ENCODE results near the gene TMEM236. TPM values are rescaled to one million over a fixed set of nuclear protein-coding genes. Genes with fewer than 3 reads are reported as not detected.
"Not testable (repeated sequence)": the region's sequence is repeated elsewhere in the genome, so short reads cannot be mapped to it uniquely, and the experiment has no call there.

Gene TMEM236
- total RNA-seq, 2 donors from 2014 or later = 0.14 to 0.45 TPM

- no peak overlapping the region for H3K4me3 ChIP-seq
Measured at GRCh38 chr10:17710181-17710580, 41.8 kb upstream of the TMEM236 start.

GRCh38 chr10:17712053-17712452 lies 39.9 kb upstream of the TMEM236 start:
- Histone ChIP-seq H3K9me3 (no peaks in the 10 kb centered on the region), H3K27me3 (replicated peaks; ENCODE audit: insufficient read depth) (no peaks in the 10 kb centered on the region), H3K36me3 (no peaks in the 10 kb centered on the region), H3K4me3 (no peak overlapping the region), H3K4me1 (replicated peaks) (peaks cover 12% of the 10 kb centered on the region), H3K27ac (no peak overlapping the region)
- intact Hi-C loops (cut with DNase I) = no loop called here
- WGBS = 96% methylated on average over 5 of the region's 5 CpGs
- DNase-seq (ENCODE audit: low spot score) = no peak
- TF ChIP-seq CTCF (IDR thresholded peaks at IDR 0.05) = no peak
- no peak for TF ChIP-seq POLR2A (IDR thresholded peaks at IDR 0.05)
- no peak for TF ChIP-seq POLR2AphosphoS5 (IDR thresholded peaks at IDR 0.05)

More at GRCh38 chr10:17710181-17710580, 41.8 kb upstream of the TMEM236 start:
- Histone ChIP-seq H3K27ac (peak overlapping the region; percentile 58 to 81), H3K36me3 (no peaks in the 10 kb centered on the region), H3K9me3 (no peaks in the 10 kb centered on the region), H3K4me1 (replicated peaks) (peaks cover 12% of the 10 kb centered on the region), H3K27me3 (replicated peaks; ENCODE audit: insufficient read depth) (no peaks in the 10 kb centered on the region)
- TF ChIP-seq CTCF (IDR thresholded peaks at IDR 0.05) (no peak), POLR2A (IDR thresholded peaks at IDR 0.05) (no peak), POLR2AphosphoS5 (IDR thresholded peaks at IDR 0.05) (no peak)
- 61% methylated on average over 4 of the region's 4 CpGs for WGBS
- intact Hi-C loops (cut with DNase I) = no loop called here
- DNase-seq (ENCODE audit: low spot score) = no peak

GRCh38 chr10:17712717-17713471 lies 39.1 kb upstream of the TMEM236 start:
- no peak overlapping the region for H3K4me3 ChIP-seq
- DNase-seq (ENCODE audit: low spot score) = no peak
- WGBS = 82% methylated on average over 18 of the region's 18 CpGs
- no peak overlapping the region for H3K27ac ChIP-seq
- TF ChIP-seq CTCF (IDR thresholded peaks at IDR 0.05) (no peak), POLR2AphosphoS5 (IDR thresholded peaks at IDR 0.05) (no peak), POLR2A (IDR thresholded peaks at IDR 0.05) (no peak)
- peaks cover 12% of the 10 kb centered on the region for H3K4me1 ChIP-seq (replicated peaks)
- H3K36me3 ChIP-seq = no peaks in the 10 kb centered on the region
- intact Hi-C loops (cut with DNase I) = no loop called here
- no peaks in the 10 kb centered on the region for H3K9me3 ChIP-seq
- no peaks in the 10 kb centered on the region for H3K27me3 ChIP-seq (replicated peaks; ENCODE audit: insufficient read depth)

GRCh38 chr10:17713758-17714157 lies 38.2 kb upstream of the TMEM236 start:
- no peak for DNase-seq (ENCODE audit: low spot score)
- no peaks in the 10 kb centered on the region for H3K27me3 ChIP-seq (replicated peaks; ENCODE audit: insufficient read depth)
- TF ChIP-seq POLR2AphosphoS5 (IDR thresholded peaks at IDR 0.05) = no peak
- no peak for TF ChIP-seq CTCF (IDR thresholded peaks at IDR 0.05)
- TF ChIP-seq POLR2A (IDR thresholded peaks at IDR 0.05) = no peak
- no peak overlapping the region for H3K27ac ChIP-seq
- H3K4me1 ChIP-seq (replicated peaks) = peaks cover 10% of the 10 kb centered on the region
- no peaks in the 10 kb centered on the region for H3K9me3 ChIP-seq
- no peak overlapping the region for H3K4me3 ChIP-seq
- intact Hi-C loops (cut with DNase I) = no loop called here
- WGBS = 94% methylated on average over 10 of the region's 10 CpGs
- H3K36me3 ChIP-seq = no peaks in the 10 kb centered on the region

- Histone ChIP-seq H3K36me3 (no peaks in the 10 kb centered on the region), H3K4me1 (replicated peaks) (no peaks in the 10 kb centered on the region), H3K9me3 (no peaks in the 10 kb centered on the region), H3K4me3 (no peak overlapping the region), H3K27ac (no peak overlapping the region), H3K27me3 (replicated peaks; ENCODE audit: insufficient read depth) (no peaks in the 10 kb centered on the region)
- 98% methylated on average over 4 of the region's 4 CpGs for WGBS
- DNase-seq (ENCODE audit: low spot score) = no peak
- intact Hi-C loops (cut with DNase I) = no loop called here
- no peak for TF ChIP-seq POLR2AphosphoS5 (IDR thresholded peaks at IDR 0.05)
- TF ChIP-seq POLR2A (IDR thresholded peaks at IDR 0.05) = no peak
- TF ChIP-seq CTCF (IDR thresholded peaks at IDR 0.05) = no peak
Measured at GRCh38 chr10:17716161-17716560, 35.8 kb upstream of the TMEM236 start.

GRCh38 chr10:17722317-17723014 lies 29.5 kb upstream of the TMEM236 start:
- intact Hi-C loops (cut with DNase I); H3K27me3 ChIP-seq (replicated peaks; ENCODE audit: insufficient read depth): not testable (repeated sequence)

More at GRCh38 chr10:17722317-17723014, 29.5 kb upstream of the TMEM236 start:
- not testable (repeated sequence) for DNase-seq (ENCODE audit: low spot score); H3K27ac ChIP-seq; H3K36me3 ChIP-seq; H3K4me1 ChIP-seq (replicated peaks); H3K4me3 ChIP-seq; H3K9me3 ChIP-seq
- 91% methylated on average over 24 of the region's 25 CpGs for WGBS
